NCI-H2107 treated with DMSO at 0.1 percent for 48 hours (cell line): ENCODE measurements around the gene ZC3H10.
"Not testable (repeated sequence)": the region's sequence is repeated elsewhere in the genome, so short reads cannot be mapped to it uniquely, and the experiment has no call there.

ENCODE experiments used
- DNase-seq: peaks from one replicate; lab custom pipeline; 2025; ENCODE audit not compliant: unreplicated experiment; lab: John Stamatoyannopoulos, UW

Gene ZC3H10

GRCh38 chr12:56102683-56103065 is 15.4 kb upstream of the ZC3H10 start:
- no peak for DNase-seq

- DNase-seq = no peak
These were observed 14.9 kb upstream of the ZC3H10 start for GRCh38 chr12:56103066-56103711.

GRCh38 chr12:56103823-56104108 is 14.3 kb upstream of the ZC3H10 start:
- DNase-seq = no peak

- DNase-seq = peak; percentile 98
These were observed 13.8 kb upstream of the ZC3H10 start, which contains the start of gene PA2G4 for GRCh38 chr12:56104109-56104814. PA2G4 (plus strand) TSS chr12:56104559; CDS start chr12:56104738, 179 bp downstream.

GRCh38 chr12:56104815-56105608 is 13.1 kb upstream of the ZC3H10 start:
- no peak for DNase-seq

- no peak for DNase-seq
These were observed 12.5 kb upstream of the ZC3H10 start for GRCh38 chr12:56105609-56105902.

GRCh38 chr12:56107242-56107641 is 10.8 kb upstream of the ZC3H10 start:
- DNase-seq = no peak

GRCh38 chr12:56110571-56110970 is 7.5 kb upstream of the ZC3H10 start:
- DNase-seq = no peak

- no peak for DNase-seq
These were observed 4.0 kb upstream of the ZC3H10 start for GRCh38 chr12:56114084-56114483.

GRCh38 chr12:56115329-56115728 is 2.7 kb upstream of the ZC3H10 start:
- DNase-seq = no peak

GRCh38 chr12:56116267-56117081 is 1.6 kb upstream of the ZC3H10 start, which contains the start of gene RPL41:
RPL41 (plus strand) TSS chr12:56116633.
- DNase-seq = peak; percentile 96

- DNase-seq = not testable (repeated sequence)
These were observed 872 bp upstream of the ZC3H10 start for GRCh38 chr12:56117082-56117706.

- no peak for DNase-seq
These were observed 757 bp downstream of the ZC3H10 start for GRCh38 chr12:56118688-56119357.

GRCh38 chr12:56119361-56119796 is 1.3 kb downstream of the ZC3H10 start:
- DNase-seq = peak; percentile 68

GRCh38 chr12:56120158-56120846 is 2.2 kb downstream of the ZC3H10 start:
- no peak for DNase-seq

- no peak for DNase-seq
These were observed 3.3 kb downstream of the ZC3H10 start for GRCh38 chr12:56121204-56121870.

- no peak for DNase-seq
These were observed 4.6 kb downstream of the ZC3H10 start for GRCh38 chr12:56122637-56123036.

- no peak for DNase-seq
These were observed 6.1 kb downstream of the ZC3H10 start for GRCh38 chr12:56124133-56124532.

- no peak for DNase-seq
These were observed 8.7 kb downstream of the ZC3H10 start for GRCh38 chr12:56126732-56127239.
